Measurements from ENCODE around the gene FOXN3.

Gene FOXN3

DNA sequence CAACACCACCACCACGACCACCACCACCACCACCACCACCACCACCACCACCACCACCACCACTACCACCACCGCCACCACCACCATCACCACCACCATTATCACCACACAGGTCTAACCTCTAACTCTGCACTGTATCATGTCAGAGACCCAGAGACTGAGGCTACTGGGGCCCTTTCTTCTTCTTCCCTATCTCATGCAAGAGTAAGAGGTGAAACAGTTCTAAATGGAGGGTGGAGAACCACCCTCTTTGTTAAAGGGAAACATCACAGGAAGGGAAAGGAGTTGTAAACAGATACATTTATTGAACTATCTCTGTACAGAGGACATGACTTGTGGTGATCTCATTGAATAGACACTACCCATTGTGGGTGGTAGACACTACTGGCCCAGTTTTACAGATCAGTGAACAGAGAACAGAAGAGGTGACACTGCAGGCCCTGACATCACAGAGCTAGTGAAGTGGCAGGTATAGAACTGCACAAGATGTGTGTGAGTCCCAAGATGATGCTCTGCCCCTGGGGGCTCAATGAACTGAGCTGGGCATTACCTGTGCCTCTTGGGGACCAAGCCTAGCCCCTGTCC lies 91.6 kb downstream of the FOXN3 start:
- no peak for DNase-seq

DNA sequence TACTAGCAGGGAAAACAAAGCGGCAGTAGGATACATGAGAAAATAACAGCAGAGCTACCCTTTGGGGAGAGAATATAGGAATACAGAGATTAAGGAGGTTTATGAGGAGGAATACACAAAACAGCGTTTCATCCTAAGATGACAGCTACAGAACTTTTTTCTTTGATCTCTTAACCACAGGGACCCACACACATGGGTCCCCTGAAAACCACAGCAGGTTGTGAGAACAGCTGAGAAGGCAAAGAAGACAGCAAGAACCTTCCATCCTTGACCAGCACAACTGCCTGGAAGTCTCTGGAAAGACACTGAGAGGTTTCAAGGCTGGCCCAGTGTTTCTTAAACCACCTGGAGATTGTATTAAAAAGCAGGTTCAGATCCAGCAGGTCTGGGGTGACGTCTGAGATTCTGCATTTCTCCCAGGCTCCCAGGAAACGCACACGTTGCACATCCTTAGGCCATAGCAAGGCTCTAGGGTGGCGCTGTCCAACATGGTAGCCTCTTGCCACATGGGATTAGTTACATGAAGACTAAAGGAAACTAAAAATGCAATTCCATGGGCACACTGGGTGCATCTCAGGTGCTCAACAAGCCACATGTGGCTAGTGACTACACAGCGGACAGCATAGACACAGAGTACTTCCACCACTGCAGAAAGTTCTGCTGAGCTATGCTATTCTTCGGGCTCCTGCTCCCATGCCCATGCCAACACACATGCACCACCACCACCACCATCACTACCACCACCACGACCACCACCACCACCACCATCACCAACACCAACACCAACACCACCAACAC lies 92.3 kb downstream of the FOXN3 start:
- DNase-seq, result no peak

GRCh38 chr14:89320381-89321000 lies 96.5 kb downstream of the FOXN3 start:
- DNase-seq, result no peak

- DNase-seq, result no peak
These were observed 97.3 kb downstream of the FOXN3 start for GRCh38 chr14:89319687-89320086.

DNA sequence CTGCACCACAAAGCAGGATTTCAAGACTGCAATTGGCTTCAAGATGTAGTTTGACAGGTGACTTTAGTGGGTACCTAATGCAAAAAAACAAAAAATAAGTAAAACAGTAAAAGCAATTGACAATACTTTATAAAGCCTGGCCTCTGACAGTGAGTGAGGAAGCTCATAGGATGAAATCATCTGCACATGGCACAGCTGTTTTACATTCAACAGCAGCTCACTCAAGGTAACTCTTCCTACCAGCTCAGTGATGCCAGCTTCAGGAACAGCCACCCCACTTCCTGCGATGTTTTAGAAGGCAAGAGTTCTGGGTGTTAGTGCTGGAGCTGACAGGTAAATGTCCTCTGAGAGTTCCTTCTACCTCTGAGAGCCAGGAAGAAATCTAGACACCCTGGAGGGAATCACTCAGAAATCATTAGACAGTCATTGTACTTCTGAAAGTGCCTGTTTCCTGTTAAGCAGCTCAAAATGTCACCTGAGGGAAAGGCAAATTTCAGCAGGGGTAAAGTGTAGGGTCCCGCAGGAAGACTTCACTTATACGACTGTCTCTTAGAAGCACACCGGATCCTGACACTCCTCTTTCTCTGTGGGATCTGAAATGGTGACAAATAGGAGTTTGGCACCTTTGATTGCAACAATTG lies 99.9 kb downstream of the FOXN3 start:
- no peak for DNase-seq

GRCh38 chr14:89315493-89316470 lies 101.3 kb downstream of the FOXN3 start:
- no peak for DNase-seq

DNA sequence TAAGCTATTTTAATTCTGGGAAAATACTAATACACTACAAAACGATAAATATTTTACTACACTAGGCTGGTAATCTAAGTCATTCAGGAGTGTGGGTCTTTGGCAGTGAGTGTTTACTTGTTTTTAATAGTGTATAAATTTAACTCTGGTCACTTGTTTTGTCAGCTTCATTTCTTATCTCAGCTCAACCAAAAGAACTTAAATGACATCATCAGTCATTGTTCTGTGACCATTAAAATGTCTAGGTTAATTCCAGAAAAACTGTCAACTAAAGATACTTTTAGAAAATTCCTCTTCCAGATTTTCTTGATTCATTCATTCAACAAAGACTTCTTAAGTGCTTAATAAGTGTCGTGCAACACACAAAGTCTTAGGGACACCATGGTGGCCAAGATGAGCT lies 102.8 kb downstream of the FOXN3 start:
- DNase-seq, result no peak

- no peak for DNase-seq
These were observed 104.1 kb downstream of the FOXN3 start for GRCh38 chr14:89312932-89313331.

GRCh38 chr14:89310211-89310610 lies 106.8 kb downstream of the FOXN3 start:
- DNase-seq, result no peak

GRCh38 chr14:89309670-89310177 lies 107.3 kb downstream of the FOXN3 start:
- DNase-seq, result no peak

- no peak for DNase-seq
These were observed 108.6 kb downstream of the FOXN3 start for GRCh38 chr14:89308232-89308959.

GRCh38 chr14:89307409-89307808 lies 109.6 kb downstream of the FOXN3 start:
- DNase-seq, result no peak

GRCh38 chr14:89304972-89305703 lies 111.9 kb downstream of the FOXN3 start:
- DNase-seq, result peak; percentile 89

DNA sequence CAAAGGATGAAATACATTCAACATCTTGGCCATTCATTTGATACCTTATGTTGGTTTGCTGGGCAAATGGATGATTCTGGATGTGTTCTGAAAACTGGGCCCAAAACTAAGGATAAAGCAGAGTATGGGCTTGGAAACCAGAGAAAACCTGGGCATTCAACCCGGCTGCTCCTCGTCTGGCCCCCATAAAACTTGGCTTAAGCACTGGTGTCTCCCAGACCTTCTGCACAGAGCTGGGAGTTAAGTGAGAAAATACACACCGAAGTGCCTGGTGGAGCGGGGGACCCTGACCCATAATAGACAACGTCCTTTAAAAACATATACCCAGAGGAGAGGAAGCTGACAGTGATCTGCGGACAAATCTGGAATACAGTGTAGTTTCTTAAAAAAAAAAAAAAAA lies 112.5 kb downstream of the FOXN3 start:
- no peak for DNase-seq

DNA sequence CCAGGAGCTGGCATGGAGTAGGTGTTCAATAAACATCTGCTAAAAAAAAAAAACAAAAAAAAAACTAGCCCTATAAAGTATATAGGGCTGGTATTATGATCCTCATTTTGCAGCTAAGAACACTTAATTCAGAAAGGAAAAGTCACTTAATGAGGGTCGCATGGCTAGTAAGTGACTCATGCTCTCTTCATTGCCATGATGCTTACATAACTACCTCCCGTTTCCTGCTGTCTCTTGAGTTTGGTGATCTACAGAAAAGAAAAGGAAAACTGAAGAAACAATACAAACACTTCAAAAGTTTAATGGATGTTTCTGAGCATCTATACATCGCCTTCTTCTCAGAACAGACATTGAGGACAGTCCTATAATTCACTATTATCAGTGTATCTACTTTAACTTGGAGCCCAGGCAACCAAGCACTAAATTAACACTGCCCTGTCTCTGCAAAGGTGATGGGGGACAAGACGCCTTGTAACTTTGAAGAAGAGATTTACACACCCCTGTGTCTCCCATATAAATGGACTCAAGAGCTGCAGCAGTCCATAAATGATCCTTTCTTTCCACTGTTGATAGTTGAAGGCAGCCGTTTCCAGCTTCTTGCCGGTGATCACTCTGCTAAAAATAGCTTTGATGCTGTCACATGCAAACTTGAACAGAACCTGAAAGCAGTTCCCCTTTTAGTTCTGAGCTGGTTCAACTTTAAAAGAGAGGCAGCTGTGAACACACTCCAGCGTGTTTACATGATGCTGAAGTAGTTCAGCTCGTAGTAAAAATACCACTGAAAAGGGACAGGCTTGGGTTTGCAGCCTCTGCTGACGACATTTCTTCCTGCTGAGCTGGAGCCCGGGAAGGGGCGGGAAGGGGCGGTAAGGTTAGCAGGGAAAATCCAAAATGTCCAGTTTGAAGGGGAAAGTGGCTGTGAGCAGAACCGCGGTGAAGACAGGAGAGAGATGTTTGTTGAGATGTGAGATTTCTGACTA lies 113.3 kb downstream of the FOXN3 start:
- DNase-seq, result peak; percentile 95

- DNase-seq, result no peak
These were observed 114.6 kb downstream of the FOXN3 start for GRCh38 chr14:89302396-89302950.

GRCh38 chr14:89299587-89299986 lies 117.4 kb downstream of the FOXN3 start:
- DNase-seq, result no peak

- DNase-seq, result peak; percentile 65
These were observed 118.8 kb downstream of the FOXN3 start for GRCh38 chr14:89298056-89298834.
